Bronchial epithelial cell (primary cell): ENCODE results near the gene ATP23. TPM values are rescaled to one million over a fixed set of nuclear protein-coding genes. Genes with fewer than 3 reads are reported as not detected.

Source experiments
- DNase-seq: peaks from one replicate; pipeline ENCODE4 v3.0.0-alpha.2; 2010; ENCODE audit warnings: low read depth
- FAIRE-seq: peaks from 2 replicates; lab custom pipeline; 2011; peaks lifted over from hg19 to GRCh38; lab: Jason Lieb, UNC
- H3K27me3 ChIP-seq: 2 replicates; pipeline ENCODE4 v1.5.1; 2011; ENCODE audit warnings: low read length; ENCODE audit not compliant: control insufficient read depth, insufficient read depth
- H3K36me3 ChIP-seq: 2 replicates; pipeline ENCODE4 v1.5.1; 2011; ENCODE audit warnings: low read length; ENCODE audit not compliant: control insufficient read depth, insufficient read depth
- H3K4me3 ChIP-seq: 2 replicates; pipeline ENCODE4 v1.5.1; 2011; ENCODE audit warnings: mild to moderate bottlenecking, low read depth, low read length, control low read depth
- CTCF ChIP-seq: IDR thresholded peaks from 2 replicates; pipeline ENCODE4 v1.5.1; 2011; ENCODE audit warnings: mild to moderate bottlenecking, moderate library complexity, low read length, control low read depth, inconsistent platforms; ENCODE audit not compliant: insufficient read depth, severe bottlenecking
- total RNA-seq: library from RNA; depleted of rRNA; stranded (reverse); fragments of >200 nt; gene quantifications from 2 replicates; pipeline ENCODE4 v1.2.1, GENCODE V29; 2014

The ATP23 gene
- total RNA-seq, 1 donor from 2014 or later = 6.6 TPM

- H3K27me3 ChIP-seq = no peaks in the 10 kb centered on the region
- FAIRE-seq (no peak), DNase-seq (no peak)
- no peak overlapping the region for H3K4me3 ChIP-seq
- no peak for TF ChIP-seq CTCF
- H3K36me3 ChIP-seq = no peaks in the 10 kb centered on the region
Measured at GRCh38 chr12:57906821-57907220, 34.5 kb upstream of the ATP23 start.

- FAIRE-seq = no peak
Measured at GRCh38 chr12:57907281-57907680, 34.1 kb upstream of the ATP23 start.

GRCh38 chr12:57908511-57908910 lies 32.9 kb upstream of the ATP23 start:
- no peak for DNase-seq
- no peak for FAIRE-seq
- TF ChIP-seq CTCF = no peak

More at GRCh38 chr12:57907281-57907680, 34.1 kb upstream of the ATP23 start:
- no peak for TF ChIP-seq CTCF
- Histone ChIP-seq H3K27me3 (no peaks in the 10 kb centered on the region), H3K36me3 (no peaks in the 10 kb centered on the region), H3K4me3 (no peak overlapping the region)
- DNase-seq = no peak

GRCh38 chr12:57909056-57909455 lies 32.3 kb upstream of the ATP23 start:
- no peaks in the 10 kb centered on the region for H3K36me3 ChIP-seq
- H3K4me3 ChIP-seq = no peak overlapping the region
- DNase-seq = no peak
- TF ChIP-seq CTCF = no peak
- no peak for FAIRE-seq
- no peaks in the 10 kb centered on the region for H3K27me3 ChIP-seq

More at GRCh38 chr12:57908511-57908910, 32.9 kb upstream of the ATP23 start:
- Histone ChIP-seq H3K27me3 (no peaks in the 10 kb centered on the region), H3K36me3 (no peaks in the 10 kb centered on the region), H3K4me3 (no peak overlapping the region)

- Histone ChIP-seq H3K36me3 (no peaks in the 10 kb centered on the region), H3K4me3 (no peak overlapping the region), H3K27me3 (no peaks in the 10 kb centered on the region)
- FAIRE-seq (no peak), DNase-seq (no peak)
- TF ChIP-seq CTCF = no peak
Measured at GRCh38 chr12:57909611-57910010, 31.8 kb upstream of the ATP23 start.

- H3K36me3 ChIP-seq = no peaks in the 10 kb centered on the region
- no peak overlapping the region for H3K4me3 ChIP-seq
- TF ChIP-seq CTCF = no peak
- FAIRE-seq (no peak), DNase-seq (no peak)
- H3K27me3 ChIP-seq = no peaks in the 10 kb centered on the region
Measured at GRCh38 chr12:57918147-57918546, 23.2 kb upstream of the ATP23 start.
